OCI-LY1 (cell line): ENCODE data around the gene RAD52.

ENCODE experiments used
- H2AFZ ChIP-seq: fragments of 200-600 bp; sonication (generic), shearing (Covaris generic); 2 replicates; pipeline ENCODE4 v1.6.0; 2014; ENCODE audit warnings: antibody characterized with exemption, mild to moderate bottlenecking, low read length
- H3F3A ChIP-seq: fragments of 200-600 bp; sonication (generic), shearing (Covaris generic); 2 replicates; pipeline ENCODE4 v1.6.0; 2014; ENCODE audit warnings: mild to moderate bottlenecking, antibody characterized with exemption, low read length, moderate library complexity; ENCODE audit not compliant: insufficient read depth
- H3K27ac ChIP-seq: fragments of 200-600 bp; sonication (generic); 2 replicates; pipeline ENCODE4 v1.5.1; 2014; ENCODE audit warnings: low read length, mixed run types, mild to moderate bottlenecking, low read depth; ENCODE audit not compliant: poor library complexity, severe bottlenecking
- H3K27me3 ChIP-seq: fragments of 200-600 bp; sonication (generic); 2 replicates; pipeline ENCODE4 v1.6.0; 2014; ENCODE audit warnings: antibody characterized with exemption, mild to moderate bottlenecking, low read length, moderate library complexity; ENCODE audit not compliant: insufficient read depth
- H3K36me3 ChIP-seq: fragments of 200-600 bp; sonication (generic); 2 replicates; pipeline ENCODE4 v1.6.1; 2014; ENCODE audit warnings: mild to moderate bottlenecking, antibody characterized with exemption, low read length, moderate library complexity, mixed read lengths; ENCODE audit not compliant: insufficient read depth
- H3K4me1 ChIP-seq: fragments of 200-600 bp; sonication (generic); 2 replicates; pipeline ENCODE4 v1.5.1; 2014; ENCODE audit warnings: mild to moderate bottlenecking, low read length, moderate library complexity; ENCODE audit not compliant: insufficient read depth, severe bottlenecking
- H3K4me2 ChIP-seq: fragments of 200-600 bp; sonication (generic), shearing (Covaris generic); 2 replicates; pipeline ENCODE4 v1.6.1; 2014; ENCODE audit warnings: low read length
- H3K4me3 ChIP-seq: fragments of 200-600 bp; sonication (generic); 2 replicates; pipeline ENCODE4 v1.5.1; 2014; ENCODE audit warnings: low read length, low read depth, mild to moderate bottlenecking, mixed read lengths; ENCODE audit not compliant: poor library complexity, severe bottlenecking
- H3K79me2 ChIP-seq: fragments of 200-600 bp; shearing (Covaris generic); 2 replicates; pipeline ENCODE4 v1.6.1; 2016; ENCODE audit warnings: mixed run types, low read length, mixed read lengths; ENCODE audit not compliant: insufficient read depth
- H3K9ac ChIP-seq: fragments of 200-600 bp; sonication (generic), shearing (Covaris generic); 2 replicates; pipeline ENCODE4 v1.6.1; 2014; ENCODE audit warnings: mild to moderate bottlenecking, low read length, mixed read lengths
- H3K9me2 ChIP-seq: fragments of 200-600 bp; sonication (generic), shearing (Covaris generic); 2 replicates; pipeline ENCODE4 v1.6.1; 2014; ENCODE audit warnings: low read depth, mild to moderate bottlenecking, low read length, mixed read lengths
- H3K9me3 ChIP-seq: fragments of 200-600 bp; shearing (Covaris generic); 2 replicates; pipeline ENCODE4 v1.6.1; 2014; ENCODE audit warnings: low read length, mixed read lengths
- H4K20me1 ChIP-seq: fragments of 200-600 bp; sonication (generic), shearing (Covaris generic); 2 replicates; pipeline ENCODE4 v1.6.0; 2016; ENCODE audit warnings: mild to moderate bottlenecking, low read length; ENCODE audit not compliant: insufficient read depth
- CTCF ChIP-seq: fragments of 200-600 bp; sonication (generic), shearing (Covaris generic); IDR thresholded peaks from 2 replicates; pipeline ENCODE4 v1.5.1; 2017; ENCODE audit warnings: mild to moderate bottlenecking, antibody characterized with exemption, low read length, moderate library complexity, mixed read lengths
- EZH2 ChIP-seq: fragments of 200-600 bp; sonication (generic), shearing (Covaris generic); IDR thresholded peaks from 2 replicates; pipeline ENCODE4 v1.8.0; 2017; ENCODE audit warnings: borderline replicate concordance, mixed run types, mild to moderate bottlenecking, antibody characterized with exemption, low read length, moderate library complexity, mixed read lengths

Gene RAD52

GRCh38 chr12:894226-894625 is 55.3 kb downstream of the RAD52 start:
- Histone ChIP-seq H3K9me2 (no peaks in the 10 kb centered on the region), H3K27me3 (no peaks in the 10 kb centered on the region), H3K27ac (no peak overlapping the region), H3K4me1 (no peaks in the 10 kb centered on the region), H3K79me2 (no peaks in the 10 kb centered on the region), H4K20me1 (no peaks in the 10 kb centered on the region), H3K9me3 (no peaks in the 10 kb centered on the region), H2AFZ (no peak overlapping the region), H3F3A (no peaks in the 10 kb centered on the region; the same call in 1 of the 2 replicates), H3K4me3 (no peak overlapping the region), H3K4me2 (no peak overlapping the region), H3K36me3 (peaks cover 81% of the 10 kb centered on the region), H3K9ac (no peak overlapping the region)
- no peak for TF ChIP-seq CTCF
- TF ChIP-seq EZH2, result no peak

DNA sequence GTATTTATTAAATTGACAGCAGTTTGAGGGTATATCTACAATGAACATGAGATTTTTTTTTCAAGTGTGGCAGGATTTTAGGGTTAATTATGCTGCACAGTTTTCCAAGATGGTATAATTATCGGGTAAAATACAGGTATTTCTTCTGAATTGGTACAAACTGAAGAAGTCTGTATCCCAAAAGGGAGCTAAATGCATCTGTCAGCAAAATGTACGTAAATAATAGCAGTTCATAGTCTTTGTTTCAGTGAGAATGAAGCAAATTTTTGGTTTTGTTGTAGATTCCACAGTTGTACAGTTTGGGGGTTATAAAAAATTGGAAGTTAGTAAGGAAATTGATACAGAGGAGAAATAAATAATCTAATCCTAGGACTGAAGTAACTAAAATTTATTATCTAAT is 63.3 kb downstream of the RAD52 start:
- H4K20me1 ChIP-seq, result no peaks in the 10 kb centered on the region
- H3K9me3 ChIP-seq, result no peaks in the 10 kb centered on the region
- H3K4me2 ChIP-seq, result no peak overlapping the region
- H3K27ac ChIP-seq, result no peak overlapping the region
- no peak overlapping the region for H3K4me3 ChIP-seq
- TF ChIP-seq EZH2, result no peak
- TF ChIP-seq CTCF, result no peak
- no peak overlapping the region for H2AFZ ChIP-seq
- H3K79me2 ChIP-seq, result no peaks in the 10 kb centered on the region
- no peaks in the 10 kb centered on the region for H3K27me3 ChIP-seq
- no peaks in the 10 kb centered on the region for H3F3A ChIP-seq
- peaks cover 100% of the 10 kb centered on the region for H3K36me3 ChIP-seq
- no peak overlapping the region for H3K9ac ChIP-seq
- no peaks in the 10 kb centered on the region for H3K4me1 ChIP-seq
- H3K9me2 ChIP-seq, result no peaks in the 10 kb centered on the region

GRCh38 chr12:885701-886100 is 63.8 kb downstream of the RAD52 start:
- Histone ChIP-seq H2AFZ (no peak overlapping the region), H3K27me3 (no peaks in the 10 kb centered on the region), H3K9ac (no peak overlapping the region), H3K9me2 (no peaks in the 10 kb centered on the region), H3K4me2 (no peak overlapping the region), H3K79me2 (no peaks in the 10 kb centered on the region), H3K4me3 (no peak overlapping the region), H3K4me1 (no peaks in the 10 kb centered on the region), H3K27ac (no peak overlapping the region), H3F3A (no peaks in the 10 kb centered on the region), H3K9me3 (no peaks in the 10 kb centered on the region), H3K36me3 (peaks cover 100% of the 10 kb centered on the region), H4K20me1 (no peaks in the 10 kb centered on the region)
- TF ChIP-seq EZH2 (no peak), CTCF (no peak)
